HUES6 (cell line): ENCODE data around the gene CYTH1.

Experiments
- H3K27ac ChIP-seq: 2 replicates; pipeline ENCODE4 v1.7.0; 2013; ENCODE audit warnings: low read depth, mild to moderate bottlenecking, low read length, inconsistent platforms
- H3K27me3 ChIP-seq: 2 replicates; pipeline ENCODE4 v1.6.1; 2013; ENCODE audit warnings: low read length; ENCODE audit not compliant: control insufficient read depth, insufficient read depth
- H3K36me3 ChIP-seq: 2 replicates; pipeline ENCODE4 v1.6.1; 2013; ENCODE audit warnings: low read length; ENCODE audit not compliant: control insufficient read depth, insufficient read depth
- H3K4me1 ChIP-seq: 2 replicates; pipeline ENCODE4 v1.6.1; 2013; ENCODE audit warnings: low read length; ENCODE audit not compliant: control insufficient read depth, insufficient read depth
- H3K4me3 ChIP-seq: 2 replicates; pipeline ENCODE4 v1.5.1; 2013; ENCODE audit warnings: low read depth, low read length
- H3K9ac ChIP-seq: one replicate; pipeline ENCODE4 v1.6.1; 2013; ENCODE audit warnings: mild to moderate bottlenecking, low read length
- H3K9me3 ChIP-seq: 2 replicates; pipeline ENCODE4 v1.6.1; 2013; ENCODE audit warnings: low read depth, low read length; ENCODE audit not compliant: control insufficient read depth, insufficient read depth

The CYTH1 gene

GRCh38 chr17:78709751-78710181 lies 72.3 kb downstream of the CYTH1 start:
- H3K27ac ChIP-seq = no peak overlapping the region
- no peaks in the 10 kb centered on the region for H3K36me3 ChIP-seq
- no peaks in the 10 kb centered on the region for H3K27me3 ChIP-seq
- H3K9me3 ChIP-seq = no peaks in the 10 kb centered on the region
- no peak overlapping the region for H3K9ac ChIP-seq
- H3K4me3 ChIP-seq = no peak overlapping the region
- peaks cover 2% of the 10 kb centered on the region; the same call in 1 of the 2 replicates for H3K4me1 ChIP-seq

GRCh38 chr17:78709119-78709681 lies 72.9 kb downstream of the CYTH1 start:
- no peak overlapping the region for H3K9ac ChIP-seq

GRCh38 chr17:78708510-78708973 lies 73.5 kb downstream of the CYTH1 start:
- Histone ChIP-seq H3K4me1 (peaks cover 2% of the 10 kb centered on the region; the same call in 1 of the 2 replicates), H3K9ac (no peak overlapping the region), H3K9me3 (no peaks in the 10 kb centered on the region), H3K36me3 (no peaks in the 10 kb centered on the region), H3K27me3 (no peaks in the 10 kb centered on the region), H3K27ac (no peak overlapping the region), H3K4me3 (no peak overlapping the region)

More at GRCh38 chr17:78709119-78709681, 72.9 kb downstream of the CYTH1 start:
- H3K9me3 ChIP-seq = no peaks in the 10 kb centered on the region
- no peak overlapping the region for H3K27ac ChIP-seq
- peaks cover 2% of the 10 kb centered on the region; the same call in 1 of the 2 replicates for H3K4me1 ChIP-seq
- H3K27me3 ChIP-seq = no peaks in the 10 kb centered on the region
- H3K36me3 ChIP-seq = no peaks in the 10 kb centered on the region
- H3K4me3 ChIP-seq = no peak overlapping the region

GRCh38 chr17:78707923-78708322 lies 74.2 kb downstream of the CYTH1 start:
- Histone ChIP-seq H3K9me3 (no peaks in the 10 kb centered on the region), H3K9ac (no peak overlapping the region), H3K36me3 (no peaks in the 10 kb centered on the region), H3K4me3 (no peak overlapping the region), H3K4me1 (peaks cover 2% of the 10 kb centered on the region; the same call in 1 of the 2 replicates), H3K27me3 (no peaks in the 10 kb centered on the region), H3K27ac (no peak overlapping the region)

GRCh38 chr17:78707016-78707415 lies 75.1 kb downstream of the CYTH1 start:
- H3K27ac ChIP-seq = no peak overlapping the region
- no peaks in the 10 kb centered on the region for H3K36me3 ChIP-seq
- no peak overlapping the region for H3K4me3 ChIP-seq
- H3K27me3 ChIP-seq = no peaks in the 10 kb centered on the region
- H3K9me3 ChIP-seq = no peaks in the 10 kb centered on the region
- H3K4me1 ChIP-seq = peaks cover 2% of the 10 kb centered on the region; the same call in 1 of the 2 replicates
- H3K9ac ChIP-seq = no peak overlapping the region

GRCh38 chr17:78706271-78706915 lies 75.7 kb downstream of the CYTH1 start:
- Histone ChIP-seq H3K27me3 (no peaks in the 10 kb centered on the region), H3K36me3 (0 out of 2 replicates have a peak, but pooled peaks cover 6% of the 10 kb centered on the region), H3K27ac (no peak overlapping the region), H3K4me1 (peaks cover 2% of the 10 kb centered on the region; the same call in 1 of the 2 replicates), H3K4me3 (no peak overlapping the region), H3K9ac (no peak overlapping the region), H3K9me3 (no peaks in the 10 kb centered on the region)

GRCh38 chr17:78705071-78705470 lies 77.0 kb downstream of the CYTH1 start:
- H3K27me3 ChIP-seq = no peaks in the 10 kb centered on the region
- H3K9me3 ChIP-seq = no peaks in the 10 kb centered on the region
- H3K4me1 ChIP-seq = peaks cover 2% of the 10 kb centered on the region; the same call in 1 of the 2 replicates
- H3K27ac ChIP-seq = no peak overlapping the region
- H3K4me3 ChIP-seq = no peak overlapping the region
- no peak overlapping the region for H3K9ac ChIP-seq
- peaks cover 8% of the 10 kb centered on the region for H3K36me3 ChIP-seq

- Histone ChIP-seq H3K9me3 (no peaks in the 10 kb centered on the region), H3K27me3 (no peaks in the 10 kb centered on the region), H3K4me1 (peaks cover 2% of the 10 kb centered on the region; the same call in 1 of the 2 replicates), H3K4me3 (no peak overlapping the region), H3K36me3 (peaks cover 11% of the 10 kb centered on the region), H3K27ac (no peak overlapping the region), H3K9ac (no peak overlapping the region)
Measured at GRCh38 chr17:78704594-78704993, 77.5 kb downstream of the CYTH1 start.

GRCh38 chr17:78697554-78698343 lies 84.3 kb downstream of the CYTH1 start:
- Histone ChIP-seq H3K36me3 (peaks cover 23% of the 10 kb centered on the region), H3K4me3 (no peak overlapping the region)

GRCh38 chr17:78697122-78697521 lies 85.0 kb downstream of the CYTH1 start:
- Histone ChIP-seq H3K9ac (no peak overlapping the region), H3K9me3 (no peaks in the 10 kb centered on the region), H3K4me1 (no peaks in the 10 kb centered on the region), H3K27ac (no peak overlapping the region), H3K4me3 (no peak overlapping the region), H3K36me3 (peaks cover 23% of the 10 kb centered on the region), H3K27me3 (no peaks in the 10 kb centered on the region)

More at GRCh38 chr17:78697554-78698343, 84.3 kb downstream of the CYTH1 start:
- no peak overlapping the region for H3K9ac ChIP-seq
- no peaks in the 10 kb centered on the region for H3K9me3 ChIP-seq
- H3K27me3 ChIP-seq = no peaks in the 10 kb centered on the region
- H3K4me1 ChIP-seq = no peaks in the 10 kb centered on the region
- H3K27ac ChIP-seq = no peak overlapping the region
